Posterior cingulate gyrus (tissue), 11 donors: ENCODE measurements around the gene RAB35.

Source experiments
- DNase-seq, 10 donors: peaks; one replicate each; pipeline versions ENCODE4 v3.0.0 to v3.0.0-alpha.2; 2020 to 2021; ENCODE audit warnings: mixed read lengths in 3 of 10
- intact Hi-C: fragments of 100-400 bp; cut with DNase I; formaldehyde crosslinking; loops from one replicate; pipeline ENCODE4 v1.15.1; 2023

The RAB35 gene

DNA sequence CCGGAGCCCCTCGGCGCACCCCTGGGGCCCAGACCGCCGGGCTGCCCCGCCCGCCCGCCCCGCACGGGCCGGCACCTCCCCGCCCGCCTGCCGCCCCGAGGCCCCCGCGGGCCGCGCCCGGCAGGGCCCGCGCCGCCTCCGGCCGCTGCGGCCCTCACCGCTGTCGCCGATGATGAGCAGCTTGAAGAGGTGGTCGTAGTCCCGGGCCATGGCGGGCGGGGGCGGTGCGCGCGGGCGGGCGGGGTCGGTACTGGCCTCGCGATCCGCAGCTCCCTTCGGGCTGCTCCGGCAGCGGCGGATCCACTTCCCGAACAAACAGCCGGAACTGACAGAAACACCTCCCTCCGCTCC is at the start of gene RAB35:
Gene RAB35 (minus strand): TSS at position 313 of the 351 bp plus-strand sequence. CDS start 103 bp downstream, at position 210.
- intact Hi-C loops: loop anchor here (2.0 kb wide), 1 partner anchor 30 kb away; no protein-coding TSS in a partner anchor
- DNase-seq: peak in 2 of 10 donors; percentile 88 to 98

DNA sequence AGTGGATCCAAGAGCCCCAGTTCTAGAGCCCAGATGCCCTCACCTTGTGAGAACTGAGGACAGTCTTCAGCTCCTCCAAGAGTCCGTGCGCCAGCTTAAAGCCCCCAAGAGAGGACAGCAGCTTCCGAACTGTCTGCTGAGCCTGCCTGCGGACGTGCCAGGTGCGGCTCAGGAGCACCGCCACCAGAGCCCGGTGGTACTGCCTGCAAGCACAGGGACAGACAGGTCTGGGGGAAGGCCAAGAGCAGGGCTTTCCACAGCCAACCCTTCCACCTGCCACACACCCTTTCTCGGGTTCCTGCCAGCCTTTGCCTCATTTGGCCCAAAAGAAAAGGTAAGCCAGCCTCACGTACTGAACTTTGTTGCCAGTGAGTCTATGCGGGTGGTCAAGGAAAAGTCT is 47.7 kb upstream of the RAB35 start:
- intact Hi-C loops: no loop called here
- DNase-seq: peak in 1 of 10 donors; percentile 37

DNA sequence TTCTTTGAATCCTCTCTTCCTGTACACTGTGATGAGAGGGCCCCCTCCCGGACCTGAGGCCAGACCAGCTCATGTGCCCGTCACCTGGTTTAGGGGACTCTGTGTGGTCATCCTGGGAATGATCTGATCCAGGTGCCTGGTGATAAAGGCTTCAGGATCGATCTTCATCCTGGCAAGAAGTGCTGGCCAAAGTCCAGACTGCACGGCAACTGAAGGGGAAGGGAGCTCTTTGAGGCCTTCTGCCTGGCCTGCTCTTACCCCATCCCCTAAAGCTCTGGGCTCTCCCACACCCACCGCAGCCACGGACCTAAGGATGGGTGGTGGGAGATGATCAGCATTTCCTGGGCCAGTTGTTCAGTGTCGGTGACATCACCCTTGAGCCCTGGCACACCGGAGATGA is 46.2 kb upstream of the RAB35 start:
- intact Hi-C loops: no loop called here
- peak in 2 of 10 donors; percentile 6 to 52 for DNase-seq

DNA sequence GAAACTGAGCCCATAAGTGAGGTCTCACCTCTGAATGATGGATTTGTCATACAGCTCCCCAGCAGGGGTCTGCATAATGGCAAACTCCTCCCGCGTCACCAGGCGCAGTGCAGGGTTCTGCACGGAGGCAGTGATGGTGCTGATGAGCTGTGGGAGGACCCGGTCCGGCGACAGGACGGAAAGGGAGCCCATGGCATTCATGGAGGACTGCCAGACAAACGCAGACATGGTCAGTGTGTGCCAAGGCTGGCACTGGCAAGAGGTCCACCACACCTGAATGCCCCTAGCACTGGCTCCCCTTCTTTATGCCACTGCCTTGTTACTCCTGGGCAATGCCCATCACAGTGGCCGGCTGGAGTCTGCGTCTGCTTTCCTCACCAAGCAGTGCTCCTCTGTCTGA is 45.3 kb upstream of the RAB35 start:
- intact Hi-C loops: no loop called here
- DNase-seq: peak in 2 of 10 donors; percentile 25 to 59

DNA sequence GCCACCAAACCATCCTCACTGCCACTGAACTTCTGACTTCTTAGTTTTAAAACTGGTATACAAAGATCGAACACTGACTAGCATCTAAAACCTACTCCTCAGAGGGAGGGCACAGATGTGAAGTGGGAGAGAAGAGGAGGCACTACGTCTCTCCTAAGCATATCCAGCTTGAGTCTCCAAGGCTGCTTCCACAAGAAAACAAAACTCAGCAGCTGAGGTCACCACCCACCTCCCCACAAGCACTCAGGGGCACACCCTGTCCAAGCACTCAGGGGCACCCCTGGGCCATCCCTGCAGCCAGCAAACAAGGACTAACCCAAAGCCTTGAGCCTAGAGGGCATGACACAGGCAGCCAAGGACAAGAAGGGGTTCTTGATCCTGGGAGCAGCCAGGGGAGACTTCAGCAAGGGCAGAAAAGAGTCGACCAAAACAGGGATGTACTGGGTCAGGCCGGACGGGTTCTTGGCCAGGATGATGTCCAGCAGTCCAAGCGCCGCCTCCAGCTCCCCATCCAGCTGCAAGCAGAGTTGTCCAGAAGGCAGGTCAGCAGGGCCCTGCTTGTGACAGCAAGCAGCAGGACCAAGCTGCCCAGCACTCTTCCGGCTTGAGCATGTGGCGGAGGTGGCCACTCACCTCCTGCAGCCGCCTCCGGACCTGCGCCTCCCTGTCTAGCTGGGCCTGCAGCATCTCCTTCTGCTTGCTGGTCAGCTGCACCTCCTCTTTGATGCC is 43.1 kb upstream of the RAB35 start:
- DNase-seq: peak in 2 of 10 donors; percentile 66 to 73
- intact Hi-C loops: no loop called here

DNA sequence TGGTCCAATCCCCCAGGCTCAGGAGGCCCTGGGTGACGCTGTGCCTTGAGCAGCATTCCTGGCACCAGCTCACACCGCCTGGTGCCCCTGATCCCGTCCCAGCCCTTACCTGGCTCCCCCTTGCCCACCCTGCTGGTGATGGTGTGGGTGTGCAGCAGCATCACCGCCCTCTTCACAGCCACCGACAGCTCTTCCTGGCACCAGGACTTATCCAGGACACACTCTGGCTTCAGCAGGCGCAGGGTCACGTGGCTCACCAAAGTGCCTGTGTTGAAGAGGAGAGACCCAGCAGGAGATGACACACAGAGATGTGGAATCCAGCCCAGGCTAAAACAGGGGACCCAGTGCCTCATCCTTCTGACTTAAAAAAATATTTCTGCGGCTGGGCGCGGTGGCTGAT is 41.8 kb upstream of the RAB35 start:
- intact Hi-C loops: no loop called here
- DNase-seq: peak in 2 of 10 donors; percentile 55 to 67

DNA sequence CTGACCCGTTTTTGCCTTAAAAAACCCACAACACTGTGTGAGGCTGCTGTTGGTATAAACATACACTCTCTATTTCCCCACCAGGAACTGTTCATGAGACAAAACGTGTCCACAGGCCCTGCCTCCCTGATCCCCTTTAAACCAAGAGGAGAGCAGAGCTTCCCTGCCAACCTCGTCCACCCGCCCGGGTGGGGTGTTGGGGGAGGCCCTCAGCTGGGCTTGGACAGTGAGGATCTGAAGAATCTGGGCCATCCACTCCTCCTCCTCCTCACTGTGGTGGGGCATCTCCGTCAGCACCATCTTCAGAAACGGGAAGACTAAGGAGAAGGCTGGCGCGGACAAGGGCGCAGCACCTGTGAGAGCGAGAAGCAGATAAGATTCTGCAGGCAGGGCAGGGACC is 41.1 kb upstream of the RAB35 start:
- peak in 1 of 10 donors; percentile 50 for DNase-seq
- intact Hi-C loops: no loop called here

DNA sequence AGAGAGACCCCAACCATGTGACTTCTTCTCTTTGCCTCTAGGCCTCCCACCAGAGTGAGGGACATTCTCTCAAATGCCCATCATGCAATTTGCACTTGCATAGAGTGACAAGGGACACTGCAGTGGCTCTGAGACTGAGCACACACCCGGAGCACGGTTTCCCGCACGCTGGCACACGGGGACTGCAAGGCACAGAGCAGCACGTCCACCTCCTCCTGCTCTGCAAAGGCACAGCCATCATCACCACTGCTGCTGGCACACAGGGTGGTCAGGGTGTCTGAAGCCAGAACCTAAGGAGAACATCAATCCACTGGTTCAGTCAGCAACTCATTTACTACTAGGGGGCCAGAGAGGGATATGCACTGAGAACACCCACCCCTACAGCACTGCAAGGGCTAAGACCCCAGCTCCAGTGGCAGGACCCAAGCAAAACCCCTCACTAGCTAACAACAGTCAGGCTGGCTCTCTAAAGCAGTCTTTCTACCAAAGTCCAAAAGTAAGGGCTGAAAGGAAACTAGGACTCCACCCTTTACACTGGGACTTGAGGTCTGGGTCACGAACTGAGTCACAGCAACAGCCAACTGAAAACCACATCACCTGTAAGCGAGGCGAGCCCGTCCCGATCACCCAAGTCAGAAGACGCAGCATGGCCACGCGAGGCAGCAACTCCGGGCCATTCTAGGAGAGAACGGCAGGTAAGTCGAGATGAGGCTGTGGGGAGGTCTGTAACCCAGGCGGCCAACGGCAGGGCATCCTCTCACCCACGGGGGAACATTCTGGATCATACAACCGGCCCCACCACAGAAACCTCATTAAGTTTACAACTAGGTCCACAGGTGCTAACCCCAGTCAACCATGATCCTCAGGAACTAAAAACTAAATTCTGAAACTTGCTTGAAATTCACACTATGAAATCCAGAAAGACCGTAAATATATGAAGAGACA is 40.0 kb upstream of the RAB35 start:
- intact Hi-C loops: no loop called here
- DNase-seq: peak in 2 of 10 donors; percentile 39 to 54

DNA sequence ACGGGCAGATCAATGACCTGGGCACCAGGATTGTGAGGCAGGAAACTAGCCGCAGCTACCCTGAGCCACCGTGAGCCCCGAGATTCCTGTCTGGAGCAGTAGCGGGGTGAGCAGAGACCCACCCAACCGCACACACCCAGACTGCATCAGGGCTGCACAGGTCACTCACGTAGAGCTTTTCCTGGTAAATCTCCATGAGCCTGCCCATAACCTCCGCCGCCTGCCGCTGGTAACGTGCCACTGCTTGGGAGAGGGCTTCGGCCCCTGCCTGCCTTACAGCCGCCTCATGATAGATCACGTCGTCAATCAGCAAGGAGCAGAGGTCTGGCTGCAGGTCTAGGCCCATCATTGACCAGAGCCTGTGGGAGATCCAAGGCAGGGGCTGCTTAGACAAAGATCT is 38.5 kb upstream of the RAB35 start:
- DNase-seq: peak in 2 of 10 donors; percentile 28 to 77
- intact Hi-C loops: no loop called here

DNA sequence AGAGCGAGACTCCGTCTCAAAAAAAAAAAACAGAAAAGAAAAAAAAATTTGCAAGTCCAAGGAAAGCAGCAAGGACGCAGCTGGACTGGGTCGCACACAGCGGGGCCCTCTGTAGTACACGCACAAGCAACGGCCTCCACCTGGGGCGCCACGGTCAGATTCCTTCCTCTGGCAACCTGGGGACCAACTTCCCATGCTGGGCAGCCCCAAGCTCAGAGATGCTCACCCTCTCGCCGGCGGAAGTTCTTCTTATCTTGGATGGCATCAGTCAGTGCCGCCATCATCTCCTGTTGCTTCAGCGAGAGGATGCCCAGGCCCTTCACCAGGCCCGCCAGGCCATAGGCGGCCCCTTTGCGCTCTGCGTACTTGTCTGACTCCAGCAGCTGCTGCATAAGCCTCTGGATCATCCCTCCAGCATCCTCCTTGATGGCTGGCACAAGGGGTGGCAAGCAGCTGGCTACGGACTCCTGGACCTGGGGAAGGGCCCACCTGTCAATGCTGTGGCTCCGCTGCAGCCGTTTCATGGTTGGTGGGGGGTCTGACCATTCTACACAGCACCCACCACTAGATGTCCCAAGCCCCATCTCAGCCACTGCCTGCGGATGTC is 34.5 kb upstream of the RAB35 start:
- intact Hi-C loops: no loop called here
- peak in 2 of 10 donors; percentile 44 to 64 for DNase-seq

DNA sequence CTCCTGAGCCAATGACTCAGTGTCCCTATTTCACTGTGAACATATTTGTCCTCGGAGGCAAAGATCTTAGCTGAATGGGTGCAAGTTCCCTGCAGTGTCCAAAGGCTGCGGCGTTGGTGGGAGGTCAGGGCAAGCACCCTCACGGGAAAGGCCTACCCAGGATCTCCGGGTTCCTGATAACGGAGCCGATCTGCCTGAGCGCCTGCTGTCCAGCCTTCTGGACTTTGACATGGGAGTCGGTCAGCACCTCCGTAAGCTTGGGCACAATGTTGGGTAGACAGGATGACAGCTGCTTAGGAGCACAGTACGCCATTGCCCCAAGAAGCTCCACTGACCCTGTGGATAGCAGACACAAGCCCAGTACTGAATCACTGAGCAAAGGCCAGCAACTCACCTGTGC is 31.5 kb upstream of the RAB35 start:
- DNase-seq: peak in 2 of 10 donors; percentile 35 to 60
- intact Hi-C loops: no loop called here

DNA sequence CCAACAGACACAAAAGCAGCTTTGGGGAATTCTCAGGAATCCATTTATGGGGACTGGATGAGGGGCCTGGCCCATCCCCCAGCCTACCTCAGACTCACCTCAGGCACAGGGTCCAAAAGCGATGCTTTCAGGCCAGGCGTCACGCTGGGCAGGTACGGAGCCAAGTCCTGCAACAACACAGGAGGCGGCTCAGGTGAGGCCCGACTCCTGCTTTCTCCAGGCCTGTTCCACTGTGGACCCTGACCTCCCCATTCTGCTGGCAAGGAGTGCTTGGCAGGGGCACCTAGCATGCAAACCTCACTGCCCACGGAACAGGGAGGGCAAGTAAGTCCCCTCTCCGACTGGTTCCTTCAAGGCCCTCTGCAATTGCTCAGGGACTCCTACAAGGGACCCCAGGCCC is 28.6 kb upstream of the RAB35 start:
- peak in 2 of 10 donors; percentile 10 to 52 for DNase-seq
- intact Hi-C loops: no loop called here

DNA sequence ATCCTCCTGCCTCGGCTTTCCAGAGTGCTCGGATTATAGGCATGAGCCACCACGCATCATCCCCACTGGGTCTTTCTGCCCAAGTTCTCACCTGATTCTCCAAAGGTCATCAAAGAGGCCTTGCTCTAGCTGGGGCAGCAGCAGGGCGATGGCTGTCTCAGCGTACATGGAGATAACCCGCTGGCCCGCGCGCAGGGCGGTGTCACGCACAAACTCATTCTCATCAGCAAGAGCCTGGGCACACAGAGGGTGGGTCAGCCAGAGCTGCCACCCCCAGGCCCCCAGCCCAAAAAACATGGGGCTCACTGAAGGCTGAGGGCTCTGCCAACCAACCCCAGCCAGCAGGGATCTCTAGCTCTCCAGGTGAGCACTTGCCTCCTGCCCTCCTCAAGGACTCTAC is 27.7 kb upstream of the RAB35 start:
- DNase-seq: peak in 1 of 10 donors; percentile 72
- intact Hi-C loops: no loop called here

DNA sequence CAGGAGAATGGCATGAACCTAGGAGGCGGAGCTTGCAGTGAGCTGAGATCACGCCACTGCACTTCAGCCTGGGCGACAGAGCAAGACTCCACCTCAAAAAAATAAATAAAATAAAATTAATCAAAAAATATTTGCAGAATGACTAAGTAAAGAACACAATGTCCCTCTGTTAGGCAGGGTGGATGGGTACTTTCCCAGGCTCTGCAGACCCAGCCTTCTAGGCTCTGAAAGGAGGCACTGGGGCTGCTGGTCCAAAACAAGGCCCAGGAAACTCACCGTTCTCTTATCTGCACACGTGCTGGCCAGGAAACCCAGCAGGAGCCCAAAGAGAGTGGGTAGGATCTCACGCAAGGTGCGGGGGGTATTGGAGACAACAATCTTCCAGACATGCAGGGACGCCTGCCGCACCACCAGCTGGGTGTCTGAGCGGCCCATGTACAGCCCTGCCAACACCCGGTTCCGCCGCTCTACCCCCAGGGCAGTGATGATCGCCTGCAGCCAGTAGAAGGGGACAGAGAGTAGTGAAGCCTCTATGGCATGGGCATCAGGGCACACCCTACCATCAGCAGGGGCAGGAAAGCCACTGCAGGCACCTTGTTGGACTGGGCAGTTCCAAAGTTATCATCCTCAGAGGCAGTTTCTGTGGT is 25.8 kb upstream of the RAB35 start:
- DNase-seq: peak in 1 of 10 donors; percentile 51

DNA sequence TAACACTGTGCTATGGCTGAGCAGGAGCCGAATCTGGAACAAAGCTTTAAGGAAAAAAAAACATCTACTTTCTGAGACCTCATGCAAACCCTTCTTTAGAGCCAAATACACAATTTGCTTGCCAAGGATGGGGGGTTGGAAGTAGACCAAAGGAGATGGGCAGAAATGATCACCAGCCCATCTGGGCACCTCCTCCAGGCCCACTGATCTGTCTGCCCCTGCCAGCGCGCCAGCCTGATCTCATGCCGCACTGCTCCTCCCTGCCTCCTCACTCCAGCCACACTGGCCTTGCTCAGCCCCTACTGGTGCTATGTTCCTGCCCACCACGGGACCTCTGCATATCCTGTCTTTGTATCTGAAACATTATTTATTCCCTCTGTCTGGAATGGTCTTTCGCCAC is 24.8 kb upstream of the RAB35 start:
- DNase-seq: peak in 1 of 10 donors; percentile 77
- intact Hi-C loops: no loop called here

More for the DNA sequence above, 25.8 kb upstream of the RAB35 start:
- intact Hi-C loops: no loop called here

DNA sequence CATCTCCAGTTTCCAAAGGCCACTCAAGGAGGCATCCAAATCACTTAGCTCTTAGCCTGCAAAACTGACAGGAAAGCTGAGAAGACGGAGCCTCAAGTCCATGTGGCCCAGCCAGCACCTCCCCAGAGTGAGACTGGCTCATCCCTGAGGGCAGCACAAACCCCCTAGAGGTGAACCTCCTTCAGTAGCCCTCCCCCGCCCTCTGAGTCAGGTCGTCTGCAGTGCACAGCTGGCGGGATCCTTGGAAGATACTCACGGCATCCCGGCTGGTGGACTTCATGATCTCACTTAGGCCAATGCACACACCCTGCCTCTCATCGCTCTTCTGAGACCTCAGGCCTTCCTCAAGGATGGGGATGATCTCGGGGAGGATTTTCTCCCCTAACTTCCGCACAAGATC is 24.1 kb upstream of the RAB35 start:
- intact Hi-C loops: no loop called here
- peak in 1 of 10 donors; percentile 43 for DNase-seq

DNA sequence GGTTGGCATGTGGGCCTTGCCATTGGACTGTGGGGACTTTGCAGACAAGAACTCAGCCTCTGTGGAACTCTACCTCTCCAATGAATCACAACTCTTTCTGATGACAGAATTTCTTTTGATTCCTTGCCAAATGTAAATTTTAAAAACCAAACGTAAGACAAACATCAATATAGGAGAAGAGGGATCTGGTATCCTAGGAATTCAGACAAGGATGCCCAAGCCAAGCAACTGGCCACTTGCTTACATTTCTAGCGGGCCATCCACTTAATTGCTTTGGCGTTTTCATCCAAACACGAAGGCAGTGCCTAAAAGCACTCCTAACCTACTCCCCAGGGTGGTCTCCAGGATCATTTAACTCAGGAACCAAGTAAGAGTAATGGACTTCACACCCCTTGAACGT is 23.4 kb upstream of the RAB35 start:
- intact Hi-C loops: no loop called here
- DNase-seq: no peak

DNA sequence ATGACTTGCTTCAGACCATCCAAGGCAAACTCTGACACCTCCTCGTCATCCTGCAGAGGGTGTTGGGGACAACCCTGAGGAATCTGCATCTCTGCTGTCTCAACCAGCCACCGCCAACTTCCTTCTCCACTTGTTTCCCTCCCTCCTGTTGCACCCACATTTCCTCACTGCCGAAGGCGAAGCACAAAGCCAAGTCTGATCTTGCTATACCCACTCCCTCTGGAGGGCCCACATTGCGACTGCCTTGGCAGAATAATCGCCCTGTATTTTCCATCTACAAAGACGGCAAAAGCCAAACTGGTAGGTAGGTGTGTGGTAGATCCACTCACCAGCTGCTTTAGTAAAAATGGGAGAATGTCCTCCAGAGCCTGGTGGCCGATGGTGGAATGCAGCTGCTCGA is 21.8 kb upstream of the RAB35 start:
- intact Hi-C loops: no loop called here
- peak in 7 of 10 donors; percentile 46 to 93 (median 67) for DNase-seq

DNA sequence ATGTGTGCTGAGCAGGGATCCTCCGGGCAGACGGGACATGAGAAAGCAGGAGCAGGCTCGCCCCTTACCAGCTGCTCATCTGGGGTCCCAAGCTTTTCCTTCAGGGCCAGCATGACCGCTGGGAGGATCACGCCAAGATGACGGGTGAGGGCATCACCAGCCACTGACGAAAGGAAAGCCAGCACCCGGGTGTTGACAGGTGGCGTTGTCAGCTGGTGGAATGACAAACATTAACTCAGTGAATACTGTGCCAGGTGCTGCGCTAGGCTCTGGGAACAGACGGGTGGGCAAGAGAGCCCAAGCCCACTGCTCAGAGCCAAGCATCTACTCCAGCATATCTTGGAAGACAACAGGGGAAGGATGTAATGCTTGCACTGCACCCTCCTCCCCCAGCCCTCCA is 21.3 kb upstream of the RAB35 start:
- no peak for DNase-seq
- intact Hi-C loops: no loop called here

DNA sequence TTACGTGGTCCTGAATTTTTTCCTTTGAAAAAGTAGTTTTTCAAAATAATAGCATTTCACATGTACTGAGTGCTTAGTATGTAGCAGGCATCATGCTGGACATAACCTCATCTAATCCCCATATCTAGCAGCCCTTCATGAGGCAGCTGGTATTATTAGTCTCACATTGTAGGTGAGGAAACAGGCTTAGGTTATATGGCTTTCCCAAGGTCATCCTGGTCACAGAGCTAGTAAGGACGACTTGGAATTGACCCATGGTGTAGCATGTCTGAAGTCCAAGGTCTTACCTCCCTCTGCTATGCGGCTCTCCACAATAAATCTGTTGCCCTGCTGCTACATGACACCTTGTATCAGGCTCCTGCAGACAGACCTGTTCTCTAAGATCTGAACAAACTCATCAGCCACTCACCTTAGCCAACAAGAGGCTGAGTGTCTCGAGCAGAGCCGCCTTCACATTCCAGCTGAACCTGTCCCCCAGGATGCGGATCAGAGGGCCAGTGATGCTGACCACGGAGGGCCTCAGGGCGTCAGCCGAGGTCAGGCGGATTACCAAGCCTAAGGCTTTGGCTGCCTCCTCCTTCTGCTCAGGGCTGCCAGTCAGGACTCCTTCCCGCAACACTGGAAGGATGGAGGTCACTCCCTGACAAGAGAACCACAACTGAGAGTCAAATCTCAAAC is 19.7 kb upstream of the RAB35 start:
- intact Hi-C loops: no loop called here
- DNase-seq: no peak
